GM21717 (cell line): ENCODE measurements around the gene INAFM1.
"Not testable (repeated sequence)": the region's sequence is repeated elsewhere in the genome, so short reads cannot be mapped to it uniquely, and the experiment has no call there.

ENCODE experiments used
- ATAC-seq: cut with Tn5 transposase; IDR thresholded peaks from one replicate; pipeline ENCODE4 v1.9.1; 2021; ENCODE audit warnings: mild to moderate bottlenecking, moderate library complexity; ENCODE audit not compliant: unreplicated experiment

The INAFM1 gene

GRCh38 chr19:47240996-47241918 lies 33.4 kb upstream of the INAFM1 start:
- no peak for ATAC-seq

GRCh38 chr19:47241919-47242577 lies 32.6 kb upstream of the INAFM1 start:
- ATAC-seq, result no peak

- ATAC-seq, result no peak
Measured at GRCh38 chr19:47243364-47243775, 31.3 kb upstream of the INAFM1 start.

- ATAC-seq, result no peak
Measured at GRCh38 chr19:47243776-47244547, 30.7 kb upstream of the INAFM1 start.

DNA sequence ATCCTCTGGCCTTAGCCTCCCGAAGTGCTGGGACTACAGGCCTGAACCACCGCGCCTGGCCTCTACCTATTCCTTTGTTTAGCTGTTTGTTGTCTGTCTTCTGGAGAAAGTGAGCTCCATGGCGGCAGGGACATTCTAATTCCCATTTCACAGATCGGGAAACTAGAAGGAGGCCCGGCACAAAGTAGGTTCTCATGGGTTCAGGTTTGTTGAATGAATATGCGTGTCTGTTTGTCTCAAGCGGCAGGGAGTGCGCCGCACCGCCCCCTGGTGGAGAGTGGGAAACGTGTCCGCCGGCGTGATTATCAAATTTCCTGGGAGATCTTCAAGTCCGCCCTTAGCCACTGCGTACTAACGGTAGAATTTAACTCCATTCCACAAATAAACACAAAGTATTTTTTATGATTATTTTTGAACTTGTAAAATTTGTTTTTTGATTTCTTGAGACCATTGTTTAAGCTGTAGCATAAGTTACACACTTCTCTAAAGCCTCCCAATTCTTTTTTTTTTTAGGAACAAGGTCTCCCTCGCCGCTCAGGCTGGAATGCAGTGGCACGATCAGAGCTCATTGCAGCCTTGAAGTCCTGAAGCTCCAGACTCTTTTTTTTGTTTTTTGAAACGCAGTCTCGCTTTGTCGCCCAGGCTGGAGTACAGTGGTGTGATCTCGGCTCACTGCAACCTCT lies 27.2 kb upstream of the INAFM1 start:
- no peak for ATAC-seq

- ATAC-seq, result not testable (repeated sequence)
Measured at GRCh38 chr19:47253016-47253415, 21.7 kb upstream of the INAFM1 start.

GRCh38 chr19:47253467-47253881 lies 21.2 kb upstream of the INAFM1 start:
- ATAC-seq, result no peak

DNA sequence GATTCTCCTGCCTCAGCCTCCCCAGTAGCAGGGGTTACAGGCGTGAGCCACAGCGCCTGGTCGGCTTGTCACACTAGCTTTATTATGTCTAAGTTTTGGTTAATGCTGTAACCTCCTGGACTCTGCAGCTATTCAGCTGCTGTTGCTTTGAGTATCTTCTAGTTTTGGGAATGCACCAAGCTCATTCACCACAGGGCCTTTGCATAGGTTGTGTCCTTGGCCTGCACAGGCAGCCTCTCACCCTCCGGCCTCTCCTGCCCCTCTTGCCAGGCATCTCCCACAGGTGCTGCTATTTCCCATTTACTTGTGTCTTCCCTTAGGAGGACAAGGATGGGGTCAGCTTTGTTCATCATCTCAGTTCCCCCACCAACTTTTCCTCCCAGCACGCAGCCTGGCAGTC lies 20.7 kb upstream of the INAFM1 start:
- no peak for ATAC-seq

GRCh38 chr19:47255879-47256692 lies 18.6 kb upstream of the INAFM1 start, which contains the start of gene CCDC9:
CCDC9 (plus strand) TSS chr19:47256525; CDS start chr19:47258401, 1,876 bp downstream.
- ATAC-seq, result peak; percentile 46

- peak; percentile 54 for ATAC-seq
Measured at GRCh38 chr19:47256693-47257410, 17.8 kb upstream of the INAFM1 start.

- ATAC-seq, result no peak
Measured at GRCh38 chr19:47257411-47258169, 17.1 kb upstream of the INAFM1 start.

GRCh38 chr19:47258434-47258833 lies 16.3 kb upstream of the INAFM1 start:
- ATAC-seq, result no peak

DNA sequence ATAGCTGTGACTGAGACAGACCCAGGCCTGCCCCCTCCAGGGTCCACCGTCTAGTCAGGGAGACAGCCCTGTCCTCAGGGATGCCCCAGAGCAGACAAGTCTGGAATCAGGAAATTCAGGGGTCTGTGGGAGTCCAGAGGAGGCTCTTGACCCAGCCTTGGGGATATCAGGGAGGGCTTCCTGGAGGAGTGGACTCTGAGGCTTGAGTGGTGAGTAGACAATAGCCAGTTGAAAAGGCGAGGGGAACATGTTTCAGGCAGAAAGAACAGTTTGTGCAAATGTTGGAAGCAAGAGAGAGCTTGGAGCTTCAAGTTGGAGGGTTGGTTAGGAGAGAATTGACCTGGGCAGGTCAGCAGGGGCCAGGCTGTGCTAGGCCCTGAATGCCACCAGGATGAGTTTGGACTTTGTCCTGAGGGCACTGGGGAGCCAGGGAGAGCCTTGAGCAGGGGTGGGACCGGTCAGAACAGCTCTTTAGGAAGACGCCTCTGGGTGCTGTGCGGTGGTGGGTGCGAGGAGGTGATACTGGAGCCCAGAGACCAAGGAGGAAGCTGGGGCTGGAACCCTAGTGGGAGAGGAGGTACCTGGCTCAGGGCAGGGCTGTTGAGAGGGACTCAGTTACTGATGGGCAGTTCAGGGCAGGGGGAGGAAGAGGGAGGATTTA lies 15.7 kb upstream of the INAFM1 start:
- ATAC-seq, result no peak

- no peak for ATAC-seq
Measured at GRCh38 chr19:47260476-47260875, 14.2 kb upstream of the INAFM1 start.

GRCh38 chr19:47261946-47262793 lies 12.5 kb upstream of the INAFM1 start:
- ATAC-seq, result not testable (repeated sequence)

GRCh38 chr19:47264629-47265028 lies 10.1 kb upstream of the INAFM1 start:
- no peak for ATAC-seq

DNA sequence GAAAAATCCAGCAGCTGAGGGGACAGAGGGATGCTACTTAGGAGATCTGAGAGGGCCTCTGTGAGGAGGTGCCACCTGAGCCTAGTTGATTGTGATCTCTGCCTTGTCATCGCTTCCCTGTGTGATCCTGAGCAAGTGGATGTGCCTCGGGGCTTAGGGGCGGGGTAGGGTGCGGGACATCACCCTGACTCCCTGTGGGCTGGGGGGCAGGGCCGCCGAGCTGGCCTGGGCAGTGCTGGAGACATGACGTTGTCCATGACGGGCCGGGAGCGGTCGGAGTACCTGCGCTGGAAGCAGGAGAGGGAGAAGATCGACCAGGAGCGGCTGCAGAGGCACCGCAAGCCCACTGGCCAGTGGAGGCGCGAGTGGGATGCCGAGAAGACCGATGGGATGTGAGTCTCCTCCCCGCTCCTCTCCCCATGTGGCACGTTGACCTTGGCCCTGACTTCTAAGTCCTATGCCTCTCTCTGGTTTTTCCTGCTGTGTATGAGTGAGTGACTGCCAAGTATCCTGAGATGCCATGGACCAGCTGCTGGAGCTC lies 8.2 kb upstream of the INAFM1 start:
- ATAC-seq, result no peak
